ENCODE measurements around the gene SRP68. TPM values are rescaled to one million over a fixed set of nuclear protein-coding genes. Genes with fewer than 3 reads are reported as not detected.

Gene SRP68
- total and polyA plus RNA-seq, 2 donors (not counting 1 experiment from before 2014, with no cell fraction given), result 29.6 to 82.3 TPM

GRCh38 chr17:76022973-76023899 lies 49.1 kb downstream of the SRP68 start:
- WGBS (ENCODE audit: insufficient coverage), result 91% methylated on average over 27 of the region's 28 CpGs
- no peaks in the 10 kb centered on the region for H3K36me3 ChIP-seq (replicated peaks in 1 of 2; ENCODE audit: control extremely low read depth in 1 of 2, control insufficient read depth in 1 of 2, extremely low read depth in 1 of 2, insufficient read depth in 2 of 2, low read length in 1 of 2)
- no peaks in the 10 kb centered on the region for H3K9me3 ChIP-seq (ENCODE audit: control extremely low read depth in 1 of 3, control insufficient read depth in 2 of 3, insufficient read depth in 1 of 3, low read length in 2 of 3)
- no peak overlapping the region for H3K4me3 ChIP-seq (ENCODE audit: control extremely low read depth in 1 of 5, extremely low read depth in 1 of 5, insufficient read depth in 1 of 5, low read depth in 2 of 5, low read length in 4 of 5)
- no peak overlapping the region for H3K4me2 ChIP-seq (replicated peaks; ENCODE audit: low read depth, low read length, poor library complexity, severe bottlenecking)
- H3K27ac Mint-ChIP-seq, result no peak overlapping the region
- no peak overlapping the region for H3K4me3 Mint-ChIP-seq
- H3K4me1 Mint-ChIP-seq, result no peaks in the 10 kb centered on the region
- ATAC-seq (ENCODE audit: low read depth), result no peak
- no peak for DNase-seq
- no peaks in the 10 kb centered on the region for H4K20me1 ChIP-seq (ENCODE audit: control insufficient read depth, insufficient read depth, low read length, poor library complexity, severe bottlenecking)
- POLR2A ChIA-PET, result no interaction called here
- CTCF ChIA-PET, result interaction anchor here (0.7 to 1.1 kb wide), 5 partner anchors 9 to 601 kb away, joined by 3 to 4 read pairs (median 3); no protein-coding TSS in a partner anchor
- intact Hi-C loops (cut with micrococcal nuclease), result no loop called here
- no peak for TF ChIP-seq EZH2 (IDR thresholded peaks at IDR 0.05; ENCODE audit: borderline replicate concordance, insufficient read depth, low read depth, low read length, poor library complexity, severe bottlenecking)
- TF ChIP-seq CTCF (IDR thresholded peaks at IDR 0.05), result no peak
- H3K9me3 Mint-ChIP-seq (ENCODE audit: insufficient read depth), result no peaks in the 10 kb centered on the region
- no peak overlapping the region for H3K9ac ChIP-seq (ENCODE audit: low read length)
- no peaks in the 10 kb centered on the region for H3K27me3 ChIP-seq (replicated peaks in 1 of 4; ENCODE audit: control extremely low read depth in 1 of 4, control insufficient read depth in 3 of 4, insufficient read depth in 4 of 4, low read length in 3 of 4)
- no peaks in the 10 kb centered on the region for H3K4me1 ChIP-seq (ENCODE audit: control insufficient read depth in 2 of 2, insufficient read depth in 2 of 2, low read length in 2 of 2)
- no peak overlapping the region for H3K27ac ChIP-seq (ENCODE audit: low read length in 2 of 2)
- H2AFZ ChIP-seq (ENCODE audit: insufficient read depth, low read depth, low read length, poor library complexity, severe bottlenecking), result no peak overlapping the region
- H3K27me3 Mint-ChIP-seq, result no peaks in the 10 kb centered on the region
- no peaks in the 10 kb centered on the region for H3K79me2 ChIP-seq (ENCODE audit: control insufficient read depth, insufficient read depth, low read length)

GRCh38 chr17:76022285-76022684 lies 50.0 kb downstream of the SRP68 start:
- no peaks in the 10 kb centered on the region for H3K4me1 Mint-ChIP-seq
- ATAC-seq (ENCODE audit: low read depth) (no peak), DNase-seq (no peak)
- 96% methylated on average over 24 of the region's 24 CpGs for WGBS (ENCODE audit: insufficient coverage)
- POLR2A ChIA-PET, result no interaction called here
- Histone ChIP-seq H3K27me3 (replicated peaks in 1 of 4; ENCODE audit: control extremely low read depth in 1 of 4, control insufficient read depth in 3 of 4, insufficient read depth in 4 of 4, low read length in 3 of 4) (no peaks in the 10 kb centered on the region), H4K20me1 (ENCODE audit: control insufficient read depth, insufficient read depth, low read length, poor library complexity, severe bottlenecking) (no peaks in the 10 kb centered on the region), H3K9me3 (ENCODE audit: control extremely low read depth in 1 of 3, control insufficient read depth in 2 of 3, insufficient read depth in 1 of 3, low read length in 2 of 3) (no peaks in the 10 kb centered on the region), H3K9ac (ENCODE audit: low read length) (no peak overlapping the region), H3K36me3 (replicated peaks in 1 of 2; ENCODE audit: control extremely low read depth in 1 of 2, control insufficient read depth in 1 of 2, extremely low read depth in 1 of 2, insufficient read depth in 2 of 2, low read length in 1 of 2) (no peaks in the 10 kb centered on the region), H3K4me3 (ENCODE audit: control extremely low read depth in 1 of 5, extremely low read depth in 1 of 5, insufficient read depth in 1 of 5, low read depth in 2 of 5, low read length in 4 of 5) (no peak overlapping the region), H3K4me1 (ENCODE audit: control insufficient read depth in 2 of 2, insufficient read depth in 2 of 2, low read length in 2 of 2) (no peaks in the 10 kb centered on the region), H2AFZ (ENCODE audit: insufficient read depth, low read depth, low read length, poor library complexity, severe bottlenecking) (no peak overlapping the region), H3K27ac (ENCODE audit: low read length in 2 of 2) (no peak overlapping the region), H3K4me2 (replicated peaks; ENCODE audit: low read depth, low read length, poor library complexity, severe bottlenecking) (no peak overlapping the region), H3K79me2 (ENCODE audit: control insufficient read depth, insufficient read depth, low read length) (no peaks in the 10 kb centered on the region)
- H3K27ac Mint-ChIP-seq, result no peak overlapping the region
- no peaks in the 10 kb centered on the region for H3K9me3 Mint-ChIP-seq (ENCODE audit: insufficient read depth)
- H3K4me3 Mint-ChIP-seq, result no peak overlapping the region
- CTCF ChIA-PET, result interaction anchor here (1.1 kb wide), 1 partner anchor 8 kb away, joined by 4 read pairs; no protein-coding TSS in a partner anchor
- no peaks in the 10 kb centered on the region for H3K27me3 Mint-ChIP-seq
- intact Hi-C loops (cut with micrococcal nuclease), result no loop called here
- TF ChIP-seq CTCF (IDR thresholded peaks at IDR 0.05), result no peak
- TF ChIP-seq EZH2 (IDR thresholded peaks at IDR 0.05; ENCODE audit: borderline replicate concordance, insufficient read depth, low read depth, low read length, poor library complexity, severe bottlenecking), result no peak
